ENCODE data around the gene FAHD2A. TPM values are rescaled to one million over a fixed set of nuclear protein-coding genes. Genes with fewer than 3 reads are reported as not detected.

The FAHD2A gene
- polyA plus RNA-seq, 4 donors: 27.5 to 162 (median 58.2) TPM

GRCh38 chr2:95357717-95358280 is 44.7 kb upstream of the FAHD2A start:
- Histone ChIP-seq H3K27ac (ENCODE audit: low read depth in 1 of 3, low read length in 2 of 3) (no peak overlapping the region), H3K4me3 (ENCODE audit: low read depth in 1 of 3, low read length in 3 of 3) (no peak overlapping the region), H3K27me3 (ENCODE audit: control insufficient read depth in 3 of 3, insufficient read depth in 3 of 3, low read length in 3 of 3) (peaks cover 0 to 5% (median 0%) of the 10 kb centered on the region in 3 donors), H3K4me1 (ENCODE audit: control insufficient read depth in 3 of 3, insufficient read depth in 2 of 3, low read depth in 1 of 3, low read length in 2 of 3) (no peaks in the 10 kb centered on the region), H3K36me3 (ENCODE audit: control insufficient read depth in 3 of 3, insufficient read depth in 2 of 3, low read depth in 1 of 3, low read length in 3 of 3) (no peaks in the 10 kb centered on the region), H3K9me3 (ENCODE audit: control insufficient read depth in 2 of 2, insufficient read depth in 1 of 2, low read depth in 1 of 2, low read length in 1 of 2) (no peaks in the 10 kb centered on the region)
- DNase-seq (no peak), FAIRE-seq (no peak)
- 84 to 91% (median 85%) methylated on average over 6 of the region's 6 CpGs for WGBS, 3 donors

- DNase-seq (no peak), FAIRE-seq (no peak)
- H3K36me3 ChIP-seq (ENCODE audit: control insufficient read depth in 3 of 3, insufficient read depth in 2 of 3, low read depth in 1 of 3, low read length in 3 of 3): no peaks in the 10 kb centered on the region
- WGBS, 3 donors: 76 to 86% (median 78%) methylated on average over 3 of the region's 3 CpGs
- no peaks in the 10 kb centered on the region for H3K4me1 ChIP-seq (ENCODE audit: control insufficient read depth in 3 of 3, insufficient read depth in 2 of 3, low read depth in 1 of 3, low read length in 2 of 3)
- no peak overlapping the region for H3K4me3 ChIP-seq (ENCODE audit: low read depth in 1 of 3, low read length in 3 of 3)
- no peaks in the 10 kb centered on the region for H3K9me3 ChIP-seq (ENCODE audit: control insufficient read depth in 2 of 2, insufficient read depth in 1 of 2, low read depth in 1 of 2, low read length in 1 of 2)
- peaks cover 0 to 5% (median 0%) of the 10 kb centered on the region in 3 donors for H3K27me3 ChIP-seq (ENCODE audit: control insufficient read depth in 3 of 3, insufficient read depth in 3 of 3, low read length in 3 of 3)
- H3K27ac ChIP-seq (ENCODE audit: low read depth in 1 of 3, low read length in 2 of 3): no peak overlapping the region
Measured at GRCh38 chr2:95359031-95359430, 43.5 kb upstream of the FAHD2A start.

GRCh38 chr2:95359501-95359930 is 43.0 kb upstream of the FAHD2A start:
- no peak for DNase-seq
- H3K4me1 ChIP-seq (ENCODE audit: control insufficient read depth in 3 of 3, insufficient read depth in 2 of 3, low read depth in 1 of 3, low read length in 2 of 3): no peaks in the 10 kb centered on the region

GRCh38 chr2:95361216-95361980 is 41.1 kb upstream of the FAHD2A start:
- Histone ChIP-seq H3K4me3 (ENCODE audit: low read depth in 1 of 3, low read length in 3 of 3) (no peak overlapping the region), H3K9me3 (ENCODE audit: control insufficient read depth in 2 of 2, insufficient read depth in 1 of 2, low read depth in 1 of 2, low read length in 1 of 2) (no peaks in the 10 kb centered on the region), H3K36me3 (ENCODE audit: control insufficient read depth in 3 of 3, insufficient read depth in 2 of 3, low read depth in 1 of 3, low read length in 3 of 3) (no peaks in the 10 kb centered on the region), H3K27me3 (ENCODE audit: control insufficient read depth in 3 of 3, insufficient read depth in 3 of 3, low read length in 3 of 3) (peaks cover 0 to 10% (median 0%) of the 10 kb centered on the region in 3 donors), H3K4me1 (ENCODE audit: control insufficient read depth in 3 of 3, insufficient read depth in 2 of 3, low read depth in 1 of 3, low read length in 2 of 3) (no peaks in the 10 kb centered on the region), H3K27ac (ENCODE audit: low read depth in 1 of 3, low read length in 2 of 3) (no peak overlapping the region)
- no peak for DNase-seq
- FAIRE-seq: no peak
- WGBS, 3 donors: 84 to 87% (median 85%) methylated on average over 9 of the region's 9 CpGs

More at GRCh38 chr2:95359501-95359930, 43.0 kb upstream of the FAHD2A start:
- Histone ChIP-seq H3K4me3 (ENCODE audit: low read depth in 1 of 3, low read length in 3 of 3) (no peak overlapping the region), H3K36me3 (ENCODE audit: control insufficient read depth in 3 of 3, insufficient read depth in 2 of 3, low read depth in 1 of 3, low read length in 3 of 3) (no peaks in the 10 kb centered on the region), H3K27ac (ENCODE audit: low read depth in 1 of 3, low read length in 2 of 3) (no peak overlapping the region), H3K9me3 (ENCODE audit: control insufficient read depth in 2 of 2, insufficient read depth in 1 of 2, low read depth in 1 of 2, low read length in 1 of 2) (no peaks in the 10 kb centered on the region), H3K27me3 (ENCODE audit: control insufficient read depth in 3 of 3, insufficient read depth in 3 of 3, low read length in 3 of 3) (peaks cover 0 to 5% (median 0%) of the 10 kb centered on the region in 3 donors)
- no peak for FAIRE-seq
- 73 to 80% (median 79%) methylated on average over 5 of the region's 5 CpGs for WGBS, 3 donors

- peaks cover 0 to 11% (median 0%) of the 10 kb centered on the region in 3 donors for H3K27me3 ChIP-seq (ENCODE audit: control insufficient read depth in 3 of 3, insufficient read depth in 3 of 3, low read length in 3 of 3)
- H3K4me3 ChIP-seq (ENCODE audit: low read depth in 1 of 3, low read length in 3 of 3): no peak overlapping the region
- FAIRE-seq: no peak
- DNase-seq: no peak
- WGBS, 3 donors: 88 to 93% (median 89%) methylated on average over 9 of the region's 9 CpGs
- no peaks in the 10 kb centered on the region for H3K9me3 ChIP-seq (ENCODE audit: control insufficient read depth in 2 of 2, insufficient read depth in 1 of 2, low read depth in 1 of 2, low read length in 1 of 2)
- no peaks in the 10 kb centered on the region for H3K4me1 ChIP-seq (ENCODE audit: control insufficient read depth in 3 of 3, insufficient read depth in 2 of 3, low read depth in 1 of 3, low read length in 2 of 3)
- H3K36me3 ChIP-seq (ENCODE audit: control insufficient read depth in 3 of 3, insufficient read depth in 2 of 3, low read depth in 1 of 3, low read length in 3 of 3): no peaks in the 10 kb centered on the region
- no peak overlapping the region for H3K27ac ChIP-seq (ENCODE audit: low read depth in 1 of 3, low read length in 2 of 3)
Measured at GRCh38 chr2:95362486-95362885, 40.0 kb upstream of the FAHD2A start.

GRCh38 chr2:95366514-95366913 is 36.0 kb upstream of the FAHD2A start:
- WGBS, 3 donors: 66 to 76% (median 71%) methylated on average over 6 of the region's 6 CpGs
- FAIRE-seq (no peak), DNase-seq (no peak)
- Histone ChIP-seq H3K36me3 (ENCODE audit: control insufficient read depth in 3 of 3, insufficient read depth in 2 of 3, low read depth in 1 of 3, low read length in 3 of 3) (no peaks in the 10 kb centered on the region), H3K4me3 (ENCODE audit: low read depth in 1 of 3, low read length in 3 of 3) (no peak overlapping the region), H3K27me3 (ENCODE audit: control insufficient read depth in 3 of 3, insufficient read depth in 3 of 3, low read length in 3 of 3) (peaks cover 0 to 6% (median 0%) of the 10 kb centered on the region in 3 donors), H3K4me1 (ENCODE audit: control insufficient read depth in 3 of 3, insufficient read depth in 2 of 3, low read depth in 1 of 3, low read length in 2 of 3) (no peaks in the 10 kb centered on the region), H3K27ac (ENCODE audit: low read depth in 1 of 3, low read length in 2 of 3) (no peak overlapping the region), H3K9me3 (ENCODE audit: control insufficient read depth in 2 of 2, insufficient read depth in 1 of 2, low read depth in 1 of 2, low read length in 1 of 2) (peaks cover 0 to 5% of the 10 kb centered on the region in 2 donors)

- Histone ChIP-seq H3K4me3 (ENCODE audit: low read depth in 1 of 3, low read length in 3 of 3) (no peak overlapping the region), H3K4me1 (ENCODE audit: control insufficient read depth in 3 of 3, insufficient read depth in 2 of 3, low read depth in 1 of 3, low read length in 2 of 3) (no peaks in the 10 kb centered on the region), H3K27me3 (ENCODE audit: control insufficient read depth in 3 of 3, insufficient read depth in 3 of 3, low read length in 3 of 3) (no peaks in the 10 kb centered on the region), H3K27ac (ENCODE audit: low read depth in 1 of 3, low read length in 2 of 3) (no peak overlapping the region), H3K36me3 (ENCODE audit: control insufficient read depth in 3 of 3, insufficient read depth in 2 of 3, low read depth in 1 of 3, low read length in 3 of 3) (no peaks in the 10 kb centered on the region), H3K9me3 (ENCODE audit: control insufficient read depth in 2 of 2, insufficient read depth in 1 of 2, low read depth in 1 of 2, low read length in 1 of 2) (peaks cover 0 to 5% of the 10 kb centered on the region in 2 donors)
- FAIRE-seq: no peak
- WGBS, 3 donors: 92 to 94% (median 92%) methylated on average over 8 of the region's 8 CpGs
- no peak for DNase-seq
Measured at GRCh38 chr2:95372216-95372829, 30.2 kb upstream of the FAHD2A start.

GRCh38 chr2:95372845-95373244 is 29.7 kb upstream of the FAHD2A start:
- no peaks in the 10 kb centered on the region for H3K36me3 ChIP-seq (ENCODE audit: control insufficient read depth in 3 of 3, insufficient read depth in 2 of 3, low read depth in 1 of 3, low read length in 3 of 3)
- WGBS, 3 donors: 89 to 94% (median 92%) methylated on average over 8 of the region's 8 CpGs
- H3K4me3 ChIP-seq (ENCODE audit: low read depth in 1 of 3, low read length in 3 of 3): no peak overlapping the region
- H3K9me3 ChIP-seq (ENCODE audit: control insufficient read depth in 2 of 2, insufficient read depth in 1 of 2, low read depth in 1 of 2, low read length in 1 of 2): peaks cover 0 to 5% of the 10 kb centered on the region in 2 donors
- FAIRE-seq (no peak), DNase-seq (no peak)
- H3K27me3 ChIP-seq (ENCODE audit: control insufficient read depth in 3 of 3, insufficient read depth in 3 of 3, low read length in 3 of 3): no peaks in the 10 kb centered on the region
- H3K27ac ChIP-seq (ENCODE audit: low read depth in 1 of 3, low read length in 2 of 3): no peak overlapping the region
- no peaks in the 10 kb centered on the region for H3K4me1 ChIP-seq (ENCODE audit: control insufficient read depth in 3 of 3, insufficient read depth in 2 of 3, low read depth in 1 of 3, low read length in 2 of 3)
